ENCODE data around the gene SCFD1. TPM values are rescaled to one million over a fixed set of nuclear protein-coding genes. Genes with fewer than 3 reads are reported as not detected.
"Not testable (repeated sequence)": the region's sequence is repeated elsewhere in the genome, so short reads cannot be mapped to it uniquely, and the experiment has no call there.

SCFD1 gene
- polyA plus RNA-seq, 4 donors, result 87.8 to 107 (median 95.9) TPM

DNA sequence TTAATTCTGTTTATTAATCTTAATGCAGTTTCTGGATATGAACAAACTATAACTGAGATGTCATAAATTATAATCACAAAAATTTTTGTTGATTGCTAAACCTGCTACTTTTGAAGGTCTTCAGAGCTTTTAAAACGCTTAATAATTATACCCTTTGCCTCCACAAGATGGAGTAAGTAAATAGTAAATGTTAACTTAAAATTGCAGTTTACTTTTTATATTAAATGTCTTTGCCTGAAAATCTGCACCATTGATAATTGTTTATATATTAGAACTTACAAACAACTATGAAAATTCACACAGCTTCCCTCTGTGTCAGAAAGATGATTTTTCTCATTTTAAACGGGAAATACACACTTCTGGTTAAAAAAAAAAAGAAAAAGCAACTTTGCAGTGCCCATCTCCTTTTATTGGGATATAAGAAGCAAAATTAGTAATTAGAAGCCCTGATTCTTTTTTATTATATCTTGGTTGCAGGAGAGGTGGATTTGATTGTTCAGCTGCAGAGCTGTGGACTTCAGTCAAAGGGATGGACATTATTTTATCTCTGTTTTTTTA is 35.6 kb downstream of the SCFD1 start:
- no peak for DNase-seq (ENCODE audit: low read depth in 4 of 4, low spot score in 3 of 4)

GRCh38 chr14:30658645-30659044 is 36.5 kb downstream of the SCFD1 start:
- no peak for DNase-seq (ENCODE audit: low read depth in 4 of 4, low spot score in 3 of 4)

DNA sequence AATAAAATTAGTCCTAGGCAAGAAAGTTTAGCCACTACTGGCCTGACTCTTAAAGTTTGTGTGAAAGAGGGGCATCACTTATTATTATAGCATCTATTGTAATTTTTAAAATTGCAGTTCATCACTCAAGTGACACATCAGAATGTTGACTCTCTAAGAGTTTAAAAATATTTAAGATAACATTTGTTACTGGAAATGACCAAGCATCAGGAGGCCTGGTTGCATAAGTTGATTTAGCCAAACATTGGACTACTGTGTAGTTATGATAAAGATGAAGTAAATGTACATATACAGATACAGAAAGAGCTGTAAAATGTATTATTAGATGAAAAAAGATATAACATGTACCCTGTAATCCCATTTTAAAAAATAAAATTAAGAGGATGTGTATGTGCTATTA is 47.5 kb downstream of the SCFD1 start:
- no peak for DNase-seq (ENCODE audit: low read depth in 4 of 4, low spot score in 3 of 4)

DNA sequence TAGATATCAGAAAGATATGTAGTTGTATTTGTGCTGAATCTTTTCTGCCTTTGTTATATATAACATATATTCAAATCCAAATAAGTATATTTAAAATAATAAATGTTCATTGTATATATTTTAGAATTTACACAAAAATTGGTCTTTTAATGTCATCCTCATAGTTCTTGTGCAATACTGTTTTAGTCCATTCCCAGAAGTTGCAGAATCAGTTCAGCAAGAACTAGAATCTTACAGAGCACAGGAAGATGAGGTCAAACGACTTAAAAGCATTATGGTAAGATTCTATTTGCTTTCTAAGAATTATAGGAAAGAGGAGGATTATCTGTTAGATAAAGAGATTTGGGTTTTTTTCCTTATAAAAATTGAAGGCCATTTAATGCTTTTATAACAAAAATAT is 51.0 kb downstream of the SCFD1 start:
- DNase-seq (ENCODE audit: low read depth in 4 of 4, low spot score in 3 of 4), result no peak

- DNase-seq (ENCODE audit: low read depth in 4 of 4, low spot score in 3 of 4), result no peak
Measured at GRCh38 chr14:30678926-30679431, 56.9 kb downstream of the SCFD1 start.

GRCh38 chr14:30680036-30680435 is 57.9 kb downstream of the SCFD1 start:
- DNase-seq (ENCODE audit: low read depth in 4 of 4, low spot score in 3 of 4), result no peak

DNA sequence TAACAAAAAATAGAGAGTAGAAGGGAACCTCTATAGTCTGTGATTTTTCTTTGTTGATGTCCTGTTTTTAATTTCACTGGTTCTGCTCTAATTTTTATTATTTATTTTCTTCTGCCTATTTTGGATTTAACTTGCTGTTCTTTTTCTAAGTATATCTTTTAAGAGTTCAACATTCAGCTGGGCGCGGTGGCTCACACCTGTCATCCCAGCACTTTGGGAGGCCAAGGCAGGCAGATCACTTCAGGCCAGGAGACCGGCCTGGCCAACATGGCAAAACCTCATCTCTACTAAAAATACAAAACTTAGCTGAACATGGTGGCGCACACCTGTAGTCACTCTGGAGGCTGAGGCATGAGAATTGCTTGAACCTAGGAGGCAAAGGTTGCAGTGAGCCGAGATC is 58.7 kb downstream of the SCFD1 start:
- DNase-seq (ENCODE audit: low read depth in 4 of 4, low spot score in 3 of 4), result not testable (repeated sequence)

DNA sequence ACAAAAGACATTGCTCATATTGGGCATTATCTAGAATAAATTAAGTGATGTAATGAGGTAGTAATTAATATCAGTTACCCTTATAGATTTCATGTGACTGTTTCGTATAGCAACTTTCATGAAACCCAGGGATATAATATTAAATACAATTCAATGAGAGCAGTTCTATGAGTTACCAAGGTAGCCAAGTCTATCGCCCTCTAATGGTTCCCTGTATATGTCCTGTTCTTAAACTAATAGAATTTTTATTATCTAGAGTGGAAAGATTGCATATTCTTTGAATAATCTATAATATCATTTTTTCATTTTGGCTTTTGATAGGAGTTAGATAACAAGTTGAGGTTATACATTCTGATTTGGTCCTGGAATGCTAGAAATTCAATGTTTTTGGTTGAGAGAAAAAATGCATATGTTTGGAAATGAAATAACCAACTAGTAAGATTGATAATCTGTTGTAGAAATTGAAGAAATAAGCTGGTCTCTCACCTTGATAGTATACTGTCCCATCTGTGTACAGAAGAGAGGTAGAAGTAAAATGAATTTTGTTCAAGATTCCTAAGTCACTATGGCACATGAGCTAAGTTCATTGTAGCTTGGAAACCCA is 59.7 kb downstream of the SCFD1 start:
- no peak for DNase-seq (ENCODE audit: low read depth in 4 of 4, low spot score in 3 of 4)

- DNase-seq (ENCODE audit: low read depth in 4 of 4, low spot score in 3 of 4), result not testable (repeated sequence)
Measured at GRCh38 chr14:30690487-30691355, 68.6 kb downstream of the SCFD1 start.

DNA sequence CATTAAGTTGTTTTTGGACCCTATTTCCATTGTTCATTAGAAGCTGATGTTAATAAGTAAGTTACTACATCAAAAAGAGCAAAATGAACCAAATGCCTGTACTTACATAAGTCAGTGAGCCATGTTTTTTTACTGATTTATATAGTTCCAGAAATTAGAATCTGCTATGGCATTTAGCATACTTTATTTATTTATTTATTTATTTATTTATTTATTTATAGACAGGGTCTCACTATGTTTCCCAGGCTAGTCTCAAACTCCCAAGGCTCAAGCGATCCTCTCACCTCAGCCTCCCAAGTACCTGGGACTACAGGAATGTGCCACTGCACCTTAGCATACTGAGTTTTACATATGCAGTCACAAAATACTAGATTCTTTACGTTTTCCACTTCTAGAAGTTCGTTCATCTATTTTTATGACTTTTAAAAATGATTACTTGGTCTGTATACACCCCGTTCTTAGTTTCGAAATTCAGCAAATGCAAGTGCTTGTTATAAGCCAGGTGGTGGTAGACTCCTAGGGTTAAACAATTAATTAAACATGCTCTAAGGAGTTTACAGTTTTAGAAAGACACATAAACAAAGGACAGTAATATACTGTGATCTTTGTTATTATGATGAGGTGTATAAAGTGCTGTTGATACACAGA is 69.8 kb downstream of the SCFD1 start:
- no peak for DNase-seq (ENCODE audit: low read depth in 4 of 4, low spot score in 3 of 4)

DNA sequence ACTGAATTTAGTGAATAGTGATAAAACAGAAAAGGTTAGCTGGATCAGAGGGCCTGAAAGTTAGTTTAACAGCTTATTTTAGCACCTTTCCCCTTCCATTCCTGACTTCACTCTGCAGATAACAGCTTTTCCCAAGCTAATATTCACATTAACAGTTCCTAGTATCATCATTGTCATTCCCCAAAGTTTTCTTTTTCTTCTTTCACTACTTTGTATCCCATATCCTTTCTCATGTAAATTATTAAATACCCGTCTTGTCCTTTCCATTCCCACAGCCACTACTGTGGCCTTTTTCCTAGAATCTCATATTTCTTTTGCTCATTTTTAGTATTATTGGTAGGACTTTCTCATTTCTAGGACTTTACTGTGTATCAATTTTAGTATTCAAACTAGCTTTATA is 70.5 kb downstream of the SCFD1 start:
- DNase-seq (ENCODE audit: low read depth in 4 of 4, low spot score in 3 of 4), result no peak

DNA sequence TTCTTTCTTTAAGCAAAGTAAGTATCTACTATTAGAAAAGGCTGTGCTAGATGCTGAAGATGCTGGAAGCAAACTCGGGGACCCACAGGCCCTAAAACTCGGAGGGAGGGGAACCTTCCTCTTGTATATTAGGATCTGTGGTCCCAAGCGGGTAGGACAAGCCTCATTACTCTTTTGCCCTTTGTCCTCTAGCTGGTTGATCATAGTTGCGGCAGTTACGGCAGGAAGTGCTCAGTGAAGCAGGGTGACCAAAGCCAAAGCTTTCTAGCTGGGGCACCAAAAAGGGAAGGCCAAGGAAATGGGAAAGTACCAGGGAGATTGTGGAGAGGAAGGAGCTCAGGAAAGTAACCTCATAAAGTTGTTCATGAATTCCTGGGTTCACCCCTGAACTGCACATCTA is 76.3 kb downstream of the SCFD1 start:
- no peak for DNase-seq (ENCODE audit: low read depth in 4 of 4, low spot score in 3 of 4)

DNA sequence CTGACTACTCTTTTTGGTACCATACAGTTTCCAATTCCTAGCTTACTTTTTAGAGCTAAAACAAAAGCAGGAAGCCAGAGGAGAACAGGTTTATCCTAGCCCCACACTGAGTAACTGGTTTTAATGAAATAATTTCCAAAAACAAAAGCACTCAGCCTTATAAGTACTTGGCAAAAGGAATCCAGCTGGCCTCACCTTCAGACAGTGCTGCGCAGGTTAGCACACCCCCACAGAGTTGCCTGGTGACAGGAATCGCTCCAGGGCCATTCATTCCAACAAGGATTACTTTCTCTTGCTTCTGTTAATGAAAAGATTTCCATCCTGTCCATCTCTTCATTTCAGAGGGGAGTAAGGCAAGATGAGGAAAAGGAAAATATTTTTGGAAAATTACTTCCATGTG is 84.6 kb downstream of the SCFD1 start:
- DNase-seq (ENCODE audit: low read depth in 4 of 4, low spot score in 3 of 4), result no peak

DNA sequence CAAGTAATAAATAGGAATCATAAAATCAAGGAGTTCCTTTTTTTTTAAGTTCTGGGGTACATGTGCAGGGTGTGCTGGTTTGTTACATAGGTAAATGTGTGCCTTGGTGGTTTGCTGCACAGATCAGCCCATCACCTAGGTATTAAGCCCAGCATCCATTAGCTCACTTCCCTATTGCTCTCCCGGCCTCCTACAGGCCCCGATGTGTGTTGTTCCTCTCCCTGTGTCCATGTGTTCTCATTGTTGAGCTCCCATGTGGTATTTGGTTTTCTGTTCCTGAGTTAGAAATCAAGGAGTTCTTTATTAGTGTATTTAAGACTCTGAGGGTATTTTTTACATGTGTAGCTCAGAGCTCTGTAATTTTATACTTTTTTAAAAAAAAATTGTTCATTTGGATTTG is 86.0 kb downstream of the SCFD1 start:
- no peak for DNase-seq (ENCODE audit: low read depth in 4 of 4, low spot score in 3 of 4)

GRCh38 chr14:30709201-30709600 is 87.1 kb downstream of the SCFD1 start:
- no peak for DNase-seq (ENCODE audit: low read depth in 4 of 4, low spot score in 3 of 4)

- DNase-seq (ENCODE audit: low read depth in 4 of 4, low spot score in 3 of 4), result no peak
Measured at GRCh38 chr14:30710876-30711275, 88.8 kb downstream of the SCFD1 start.

GRCh38 chr14:30719137-30719536 is 97.0 kb downstream of the SCFD1 start:
- no peak for DNase-seq (ENCODE audit: low read depth in 4 of 4, low spot score in 3 of 4)

- DNase-seq (ENCODE audit: low read depth in 4 of 4, low spot score in 3 of 4), result no peak
Measured at GRCh38 chr14:30725763-30726162, 103.6 kb downstream of the SCFD1 start.

DNA sequence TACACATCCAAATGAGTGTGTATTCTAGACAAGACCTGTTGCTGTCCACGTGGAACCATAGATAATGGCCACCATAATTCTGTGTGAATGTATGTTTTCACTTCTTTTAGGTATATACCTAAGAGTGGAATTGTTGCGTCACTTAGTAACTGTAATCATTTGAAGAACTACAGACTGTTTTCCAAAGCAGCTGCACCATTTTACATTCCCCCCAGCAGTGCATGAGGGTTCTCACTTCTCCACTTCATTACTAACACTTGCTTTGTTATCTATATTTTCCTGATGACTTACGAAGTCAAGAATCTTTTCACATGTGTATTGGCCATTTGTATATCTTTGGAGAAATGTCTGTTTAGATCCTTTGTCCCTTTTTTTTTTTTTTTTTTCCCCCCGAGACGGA is 106.4 kb downstream of the SCFD1 start:
- no peak for DNase-seq (ENCODE audit: low read depth in 4 of 4, low spot score in 3 of 4)

- no peak for DNase-seq (ENCODE audit: low read depth in 4 of 4, low spot score in 3 of 4)
Measured at GRCh38 chr14:30737916-30738315, 115.8 kb downstream of the SCFD1 start.

DNA sequence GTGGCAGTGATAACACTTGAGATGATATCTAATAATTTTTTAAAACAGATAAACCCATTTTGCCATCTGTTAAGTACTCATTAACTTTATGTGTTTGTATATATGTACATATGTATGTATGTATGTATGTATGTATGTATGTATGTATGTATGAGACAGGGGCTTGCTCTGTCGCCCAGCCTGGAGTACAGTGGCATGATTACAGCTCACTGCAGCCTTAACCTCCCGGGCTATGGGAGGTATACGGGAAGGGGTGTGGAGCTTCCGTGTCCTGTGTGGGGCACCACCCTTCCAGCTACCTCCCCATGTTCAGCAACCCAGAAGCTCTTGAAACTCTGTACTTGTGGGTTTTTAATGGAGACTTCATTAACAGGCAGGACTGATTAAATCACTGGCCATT is 116.9 kb downstream of the SCFD1 start:
- DNase-seq (ENCODE audit: low read depth in 4 of 4, low spot score in 3 of 4), result no peak
